GM23248 (cell line): ENCODE results near the gene PANX2.

Experiments
- EZH2 ChIP-seq: fragments of 200-600 bp; sonication (generic); IDR thresholded peaks from 2 replicates; pipeline ENCODE4 v1.6.1; 2018; ENCODE audit warnings: antibody characterized with exemption, mild to moderate bottlenecking; ENCODE audit not compliant: insufficient read depth, poor library complexity, severe bottlenecking
- EZH2phosphoT487 ChIP-seq: fragments of 200-600 bp; sonication (generic); IDR thresholded peaks from 2 replicates; pipeline ENCODE4 v1.6.1; 2018; ENCODE audit warnings: antibody characterized with exemption, moderate library complexity, mild to moderate bottlenecking, low read depth; ENCODE audit not compliant: insufficient read depth

- TF ChIP-seq EZH2 (no peak), EZH2phosphoT487 (no peak)
Measured at GRCh38 chr22:50189849-50190181, 19.3 kb downstream of the PANX2 start.
